GM19035 (cell line): ENCODE results near the gene SMAD5.

Source experiments
- ATAC-seq: cut with Tn5 transposase; IDR thresholded peaks from one replicate; pipeline ENCODE4 v1.9.1; 2021; ENCODE audit not compliant: unreplicated experiment

The SMAD5 gene

GRCh38 chr5:136194576-136194975 lies 61.9 kb downstream of the SMAD5 start:
- ATAC-seq: no peak

GRCh38 chr5:136195971-136196820 lies 63.6 kb downstream of the SMAD5 start:
- ATAC-seq: no peak

GRCh38 chr5:136197462-136198142 lies 65.0 kb downstream of the SMAD5 start:
- ATAC-seq: no peak

- ATAC-seq: no peak
Measured at GRCh38 chr5:136198453-136198852, 65.8 kb downstream of the SMAD5 start.

- no peak for ATAC-seq
Measured at GRCh38 chr5:136199408-136199807, 66.8 kb downstream of the SMAD5 start.

GRCh38 chr5:136200130-136200529 lies 67.5 kb downstream of the SMAD5 start:
- ATAC-seq: no peak

GRCh38 chr5:136200761-136201160 lies 68.1 kb downstream of the SMAD5 start:
- ATAC-seq: no peak

GRCh38 chr5:136201870-136202269 lies 69.2 kb downstream of the SMAD5 start:
- no peak for ATAC-seq

GRCh38 chr5:136202469-136203205 lies 70.0 kb downstream of the SMAD5 start:
- ATAC-seq: no peak

GRCh38 chr5:136203303-136203922 lies 70.8 kb downstream of the SMAD5 start:
- no peak for ATAC-seq

- ATAC-seq: no peak
Measured at GRCh38 chr5:136205061-136205702, 72.5 kb downstream of the SMAD5 start.

- no peak for ATAC-seq
Measured at GRCh38 chr5:136205941-136206340, 73.3 kb downstream of the SMAD5 start.

GRCh38 chr5:136206361-136206760 lies 73.7 kb downstream of the SMAD5 start:
- ATAC-seq: no peak

- ATAC-seq: no peak
Measured at GRCh38 chr5:136207631-136208030, 75.0 kb downstream of the SMAD5 start.

GRCh38 chr5:136208916-136209315 lies 76.3 kb downstream of the SMAD5 start:
- no peak for ATAC-seq

- no peak for ATAC-seq
Measured at GRCh38 chr5:136209346-136209910, 76.8 kb downstream of the SMAD5 start.

- ATAC-seq: no peak
Measured at GRCh38 chr5:136210259-136210658, 77.6 kb downstream of the SMAD5 start.

GRCh38 chr5:136211282-136212040 lies 78.8 kb downstream of the SMAD5 start:
- ATAC-seq: no peak

GRCh38 chr5:136212252-136212721 lies 79.6 kb downstream of the SMAD5 start:
- no peak for ATAC-seq
